Measurements from ENCODE around the gene OSCP1.
A peak's percentile ranks its signal among the peaks of the same experiment; 100 is the strongest.

The OSCP1 gene

DNA sequence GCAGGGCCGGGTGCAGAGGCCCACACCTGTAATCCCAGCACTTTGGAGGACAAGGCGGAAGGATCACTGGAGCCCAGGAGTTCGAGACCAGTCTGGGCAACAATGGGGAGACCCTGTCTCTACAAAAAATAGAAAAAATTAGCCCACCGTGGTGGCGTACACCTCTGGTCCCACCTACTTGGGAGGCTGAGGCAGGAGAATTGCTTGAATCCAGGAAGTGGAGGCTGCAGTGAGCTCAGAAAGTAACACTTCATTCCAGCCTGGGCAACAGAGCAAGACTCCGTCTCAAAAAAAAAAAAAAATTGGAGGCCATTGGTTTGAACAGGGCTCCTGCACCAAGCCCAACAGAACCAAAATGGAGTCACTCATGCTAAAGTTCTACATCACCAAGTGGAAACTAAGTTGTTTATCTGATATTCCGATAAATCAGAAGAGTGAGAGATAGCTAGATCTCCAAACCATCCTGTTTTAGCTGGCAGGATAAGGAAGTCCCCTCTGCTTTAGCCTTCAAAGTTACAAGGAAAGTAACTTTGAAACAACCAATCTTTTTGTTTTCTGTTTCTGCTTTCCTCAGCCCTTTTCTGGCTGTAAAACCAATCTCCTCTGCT lies 51.8 kb downstream of the OSCP1 start:
- Histone ChIP-seq H3K9me3 (ENCODE audit: control insufficient read depth in 5 of 5, low read length in 5 of 5) (no peaks in the 10 kb centered on the region), H3K27ac (ENCODE audit: low read depth, low read length) (peak overlapping the region; percentile 90), H3K4me3 (ENCODE audit: low read depth in 1 of 5, low read length in 5 of 5) (peak overlapping the region in 2 of 5 donors; percentile 92 to 93), H3K27me3 (ENCODE audit: control insufficient read depth in 5 of 5, insufficient read depth in 4 of 5, low read length in 5 of 5) (no peaks in the 10 kb centered on the region), H3K4me1 (ENCODE audit: control insufficient read depth in 5 of 5, insufficient read depth in 5 of 5, low read length in 5 of 5) (peaks cover 2 to 35% (median 28%) of the 10 kb centered on the region in 5 donors), H3K9ac (ENCODE audit: low read length in 5 of 5) (peak overlapping the region in 3 of 5 donors; percentile 49 to 87 (median 63)), H3K36me3 (ENCODE audit: control insufficient read depth in 5 of 5, insufficient read depth in 5 of 5, low read length in 5 of 5) (peaks cover 0 to 7% (median 7%) of the 10 kb centered on the region in 5 donors)

- H3K27ac ChIP-seq (ENCODE audit: low read depth, low read length): peak within 1 kb of the TSS; percentile 90
- H3K9me3 ChIP-seq (ENCODE audit: control insufficient read depth in 5 of 5, low read length in 5 of 5): no peaks in the 10 kb centered on the region
- H3K27me3 ChIP-seq (ENCODE audit: control insufficient read depth in 5 of 5, insufficient read depth in 4 of 5, low read length in 5 of 5): no peaks in the 10 kb centered on the region
- H3K9ac ChIP-seq (ENCODE audit: low read length in 5 of 5): peak within 1 kb of the TSS; percentile 87 to 98 (median 91)
- H3K4me3 ChIP-seq (ENCODE audit: low read depth in 1 of 5, low read length in 5 of 5): peak within 1 kb of the TSS; percentile 72 to 96 (median 92)
- peaks cover 0 to 16% (median 15%) of the 10 kb centered on the region in 5 donors for H3K36me3 ChIP-seq (ENCODE audit: control insufficient read depth in 5 of 5, insufficient read depth in 5 of 5, low read length in 5 of 5)
- peaks cover 2 to 35% (median 28%) of the 10 kb centered on the region in 5 donors for H3K4me1 ChIP-seq (ENCODE audit: control insufficient read depth in 5 of 5, insufficient read depth in 5 of 5, low read length in 5 of 5)
Measured at GRCh38 chr1:36397378-36398230, 52.6 kb downstream of the OSCP1 start, which contains the start of gene LSM10. TSS of gene LSM10 (minus strand) at chr1:36397908. CDS start at chr1:36394129, 3,779 bp downstream.

GRCh38 chr1:36397083-36397377 lies 53.2 kb downstream of the OSCP1 start:
- no peaks in the 10 kb centered on the region for H3K27me3 ChIP-seq (ENCODE audit: control insufficient read depth in 5 of 5, insufficient read depth in 4 of 5, low read length in 5 of 5)
- no peaks in the 10 kb centered on the region for H3K9me3 ChIP-seq (ENCODE audit: control insufficient read depth in 5 of 5, low read length in 5 of 5)
- peaks cover 2 to 35% (median 28%) of the 10 kb centered on the region in 5 donors for H3K4me1 ChIP-seq (ENCODE audit: control insufficient read depth in 5 of 5, insufficient read depth in 5 of 5, low read length in 5 of 5)
- peaks cover 0 to 22% (median 19%) of the 10 kb centered on the region in 5 donors for H3K36me3 ChIP-seq (ENCODE audit: control insufficient read depth in 5 of 5, insufficient read depth in 5 of 5, low read length in 5 of 5)
- H3K27ac ChIP-seq (ENCODE audit: low read depth, low read length): peak overlapping the region; percentile 90
- peak overlapping the region; percentile 72 to 96 (median 92) for H3K4me3 ChIP-seq (ENCODE audit: low read depth in 1 of 5, low read length in 5 of 5)
- H3K9ac ChIP-seq (ENCODE audit: low read length in 5 of 5): peak overlapping the region; percentile 87 to 98 (median 91)

GRCh38 chr1:36396359-36396758 lies 53.9 kb downstream of the OSCP1 start:
- Histone ChIP-seq H3K36me3 (ENCODE audit: control insufficient read depth in 5 of 5, insufficient read depth in 5 of 5, low read length in 5 of 5) (peaks cover 0 to 27% (median 26%) of the 10 kb centered on the region in 5 donors), H3K27me3 (ENCODE audit: control insufficient read depth in 5 of 5, insufficient read depth in 4 of 5, low read length in 5 of 5) (no peaks in the 10 kb centered on the region), H3K4me1 (ENCODE audit: control insufficient read depth in 5 of 5, insufficient read depth in 5 of 5, low read length in 5 of 5) (peaks cover 2 to 28% (median 22%) of the 10 kb centered on the region in 5 donors), H3K4me3 (ENCODE audit: low read depth in 1 of 5, low read length in 5 of 5) (no peak overlapping the region), H3K27ac (ENCODE audit: low read depth, low read length) (peak overlapping the region; percentile 90), H3K9me3 (ENCODE audit: control insufficient read depth in 5 of 5, low read length in 5 of 5) (no peaks in the 10 kb centered on the region), H3K9ac (ENCODE audit: low read length in 5 of 5) (peak overlapping the region in 2 of 5 donors; percentile 9 to 30)

GRCh38 chr1:36393686-36394085 lies 56.6 kb downstream of the OSCP1 start:
- Histone ChIP-seq H3K27me3 (ENCODE audit: control insufficient read depth in 5 of 5, insufficient read depth in 4 of 5, low read length in 5 of 5) (no peaks in the 10 kb centered on the region), H3K4me3 (ENCODE audit: low read depth in 1 of 5, low read length in 5 of 5) (no peak overlapping the region), H3K9ac (ENCODE audit: low read length in 5 of 5) (no peak overlapping the region), H3K27ac (ENCODE audit: low read depth, low read length) (no peak overlapping the region), H3K4me1 (ENCODE audit: control insufficient read depth in 5 of 5, insufficient read depth in 5 of 5, low read length in 5 of 5) (peaks cover 2 to 33% (median 22%) of the 10 kb centered on the region in 5 donors), H3K36me3 (ENCODE audit: control insufficient read depth in 5 of 5, insufficient read depth in 5 of 5, low read length in 5 of 5) (peaks cover 0 to 44% (median 36%) of the 10 kb centered on the region in 5 donors), H3K9me3 (ENCODE audit: control insufficient read depth in 5 of 5, low read length in 5 of 5) (no peaks in the 10 kb centered on the region)

- no peaks in the 10 kb centered on the region for H3K27me3 ChIP-seq (ENCODE audit: control insufficient read depth in 5 of 5, insufficient read depth in 4 of 5, low read length in 5 of 5)
- peaks cover 0 to 44% (median 36%) of the 10 kb centered on the region in 5 donors for H3K36me3 ChIP-seq (ENCODE audit: control insufficient read depth in 5 of 5, insufficient read depth in 5 of 5, low read length in 5 of 5)
- peaks cover 2 to 31% (median 22%) of the 10 kb centered on the region in 5 donors for H3K4me1 ChIP-seq (ENCODE audit: control insufficient read depth in 5 of 5, insufficient read depth in 5 of 5, low read length in 5 of 5)
- no peaks in the 10 kb centered on the region for H3K9me3 ChIP-seq (ENCODE audit: control insufficient read depth in 5 of 5, low read length in 5 of 5)
- H3K9ac ChIP-seq (ENCODE audit: low read length in 5 of 5): no peak overlapping the region
- no peak overlapping the region for H3K27ac ChIP-seq (ENCODE audit: low read depth, low read length)
- H3K4me3 ChIP-seq (ENCODE audit: low read depth in 1 of 5, low read length in 5 of 5): no peak overlapping the region
Measured at GRCh38 chr1:36392836-36393235, 57.4 kb downstream of the OSCP1 start.

GRCh38 chr1:36391271-36391670 lies 59.0 kb downstream of the OSCP1 start:
- no peaks in the 10 kb centered on the region for H3K9me3 ChIP-seq (ENCODE audit: control insufficient read depth in 5 of 5, low read length in 5 of 5)
- no peak overlapping the region for H3K4me3 ChIP-seq (ENCODE audit: low read depth in 1 of 5, low read length in 5 of 5)
- peak overlapping the region; percentile 98 for H3K27ac ChIP-seq (ENCODE audit: low read depth, low read length)
- H3K9ac ChIP-seq (ENCODE audit: low read length in 5 of 5): no peak overlapping the region
- H3K36me3 ChIP-seq (ENCODE audit: control insufficient read depth in 5 of 5, insufficient read depth in 5 of 5, low read length in 5 of 5): peaks cover 0 to 44% (median 36%) of the 10 kb centered on the region in 5 donors
- no peaks in the 10 kb centered on the region for H3K27me3 ChIP-seq (ENCODE audit: control insufficient read depth in 5 of 5, insufficient read depth in 4 of 5, low read length in 5 of 5)
- peaks cover 3 to 35% (median 25%) of the 10 kb centered on the region in 5 donors for H3K4me1 ChIP-seq (ENCODE audit: control insufficient read depth in 5 of 5, insufficient read depth in 5 of 5, low read length in 5 of 5)

GRCh38 chr1:36390411-36390810 lies 59.8 kb downstream of the OSCP1 start:
- peaks cover 3 to 36% (median 25%) of the 10 kb centered on the region in 5 donors for H3K4me1 ChIP-seq (ENCODE audit: control insufficient read depth in 5 of 5, insufficient read depth in 5 of 5, low read length in 5 of 5)
- H3K27me3 ChIP-seq (ENCODE audit: control insufficient read depth in 5 of 5, insufficient read depth in 4 of 5, low read length in 5 of 5): no peaks in the 10 kb centered on the region
- peaks cover 0 to 44% (median 36%) of the 10 kb centered on the region in 5 donors for H3K36me3 ChIP-seq (ENCODE audit: control insufficient read depth in 5 of 5, insufficient read depth in 5 of 5, low read length in 5 of 5)
- H3K4me3 ChIP-seq (ENCODE audit: low read depth in 1 of 5, low read length in 5 of 5): no peak overlapping the region
- peak overlapping the region in 1 of 5 donors; percentile 21 for H3K9ac ChIP-seq (ENCODE audit: low read length in 5 of 5)
- no peaks in the 10 kb centered on the region for H3K9me3 ChIP-seq (ENCODE audit: control insufficient read depth in 5 of 5, low read length in 5 of 5)
- peak overlapping the region; percentile 98 for H3K27ac ChIP-seq (ENCODE audit: low read depth, low read length)

DNA sequence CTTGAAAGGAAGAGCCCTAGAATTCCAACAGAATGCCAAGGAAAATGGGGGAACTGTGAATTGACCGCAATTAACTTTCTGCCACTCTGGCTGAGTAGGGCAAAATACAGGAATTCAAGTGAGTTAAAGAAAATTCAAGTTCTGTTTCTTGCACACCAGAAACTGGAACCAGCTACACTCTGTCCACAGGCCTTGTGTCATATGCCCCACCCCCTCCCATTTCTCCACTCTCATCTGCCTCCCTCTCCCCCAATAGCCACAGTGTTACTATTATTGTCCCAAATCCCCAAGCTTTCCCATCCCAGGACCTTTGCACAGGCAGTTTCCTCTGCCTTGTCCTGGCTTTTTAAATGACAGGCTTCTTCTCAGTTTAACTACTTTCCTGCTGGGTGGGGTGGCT lies 60.3 kb downstream of the OSCP1 start:
- Histone ChIP-seq H3K4me3 (ENCODE audit: low read depth in 1 of 5, low read length in 5 of 5) (no peak overlapping the region), H3K4me1 (ENCODE audit: control insufficient read depth in 5 of 5, insufficient read depth in 5 of 5, low read length in 5 of 5) (peaks cover 5 to 40% (median 27%) of the 10 kb centered on the region in 5 donors), H3K27ac (ENCODE audit: low read depth, low read length) (peak overlapping the region; percentile 98), H3K27me3 (ENCODE audit: control insufficient read depth in 5 of 5, insufficient read depth in 4 of 5, low read length in 5 of 5) (no peaks in the 10 kb centered on the region), H3K36me3 (ENCODE audit: control insufficient read depth in 5 of 5, insufficient read depth in 5 of 5, low read length in 5 of 5) (peaks cover 0 to 44% (median 36%) of the 10 kb centered on the region in 5 donors), H3K9ac (ENCODE audit: low read length in 5 of 5) (peak overlapping the region in 1 of 5 donors; percentile 21), H3K9me3 (ENCODE audit: control insufficient read depth in 5 of 5, low read length in 5 of 5) (no peaks in the 10 kb centered on the region)

GRCh38 chr1:36389261-36389660 lies 61.0 kb downstream of the OSCP1 start:
- Histone ChIP-seq H3K27ac (ENCODE audit: low read depth, low read length) (peak overlapping the region; percentile 98), H3K4me1 (ENCODE audit: control insufficient read depth in 5 of 5, insufficient read depth in 5 of 5, low read length in 5 of 5) (peaks cover 11 to 47% (median 35%) of the 10 kb centered on the region in 5 donors), H3K9ac (ENCODE audit: low read length in 5 of 5) (peak overlapping the region in 1 of 5 donors; percentile 7), H3K9me3 (ENCODE audit: control insufficient read depth in 5 of 5, low read length in 5 of 5) (no peaks in the 10 kb centered on the region), H3K4me3 (ENCODE audit: low read depth in 1 of 5, low read length in 5 of 5) (no peak overlapping the region), H3K36me3 (ENCODE audit: control insufficient read depth in 5 of 5, insufficient read depth in 5 of 5, low read length in 5 of 5) (peaks cover 0 to 44% (median 36%) of the 10 kb centered on the region in 5 donors), H3K27me3 (ENCODE audit: control insufficient read depth in 5 of 5, insufficient read depth in 4 of 5, low read length in 5 of 5) (no peaks in the 10 kb centered on the region)
